Heart right ventricle (tissue), 16 donors: ENCODE data around the gene NACC2. TPM values are rescaled to one million over a fixed set of nuclear protein-coding genes. Genes with fewer than 3 reads are reported as not detected.
"Not testable (repeated sequence)": the region's sequence is repeated elsewhere in the genome, so short reads cannot be mapped to it uniquely, and the experiment has no call there.

Source experiments
- ATAC-seq, 8 donors: fragments of 200-7000 bp; cut with Tn5 transposase; one replicate each; pipeline ENCODE4 v1.9.1; 2020; ENCODE audit warnings: mild to moderate bottlenecking in 8 of 8, moderate library complexity in 8 of 8, moderate number of reproducible peaks in 1 of 8
- DNase-seq, 2 donors: peaks; one replicate each; pipeline ENCODE4 v3.0.0-alpha.2; 2020
- H3K27ac ChIP-seq, 10 donors: fragments of 200-600 bp; sonication (generic) in 2 of 10; one replicate each; pipeline versions ENCODE4 v1.5.0 to v1.8.0; 2020 to 2022; ENCODE audit warnings: mild to moderate bottlenecking in 3 of 10
- H3K27me3 ChIP-seq, 7 donors: fragments of 200-600 bp; one replicate each; pipeline ENCODE4 v1.8.0; 2021 to 2022; ENCODE audit warnings: mild to moderate bottlenecking in 2 of 7
- H3K36me3 ChIP-seq, 9 donors: fragments of 200-600 bp; sonication (generic) in 1 of 9; one replicate each; pipeline versions ENCODE4 v1.5.0 to v1.8.0; 2020 to 2022; ENCODE audit warnings: mild to moderate bottlenecking in 2 of 9
- H3K4me1 ChIP-seq, 9 donors: fragments of 200-600 bp; sonication (generic) in 1 of 9; one replicate each; pipeline versions ENCODE4 v1.5.0 to v1.8.0; 2020 to 2022; ENCODE audit warnings: mild to moderate bottlenecking in 4 of 9
- H3K4me3 ChIP-seq, 10 donors: fragments of 200-600 bp; sonication (generic) in 2 of 10; one replicate each; pipeline versions ENCODE4 v1.5.0 to v1.8.0; 2020 to 2022; ENCODE audit warnings: mild to moderate bottlenecking in 7 of 10, moderate library complexity in 2 of 10
- H3K9me3 ChIP-seq, 11 donors: fragments of 200-600 bp in 10 of 11; sonication (generic) in 2 of 11; one replicate each; pipeline versions ENCODE4 v1.5.0 to v1.8.0; 2013 to 2022; ENCODE audit warnings: mild to moderate bottlenecking in 2 of 11, control low read depth in 1 of 11, moderate library complexity in 1 of 11
- whole genome bisulfite sequencing, 2 donors: extraction: QIAGEN DNeasy Blood & Tissue Kit; methylation state at CpG; one replicate each; pipeline ENCODE4 v1.1.7; 2013; ENCODE audit warnings: inconsistent platforms in 1 of 2; 5-methylcytosine and 5-hydroxymethylcytosine counted together
- intact Hi-C, 10 donors: fragments of 100-400 bp; cut with DNase I; formaldehyde crosslinking; loops; one replicate each; pipeline versions ENCODE4 v1.11.1 to v1.14.2; 2022
- polyA plus RNA-seq, 2 donors: library from polyadenylated mRNA; stranded (reverse); fragments of 200-250 nt; gene quantifications; one replicate each; pipeline ENCODE4 v1.2.3, GENCODE V29; 2013
- total RNA-seq, 10 donors: library from RNA; stranded (reverse); fragmentation: NEBNext Ultra II Directional in 3 of 10; extraction: Animal tissue kit (Norgen Biotek cat#: 25700) in 3 of 10; gene quantifications; one replicate each; pipeline versions ENCODE4 v1.2.1 to v1.2.4, GENCODE V29; 2021 to 2023
- TF ChIP-seq, protein P1 (sequence below), 9 donors: fragments of 200-600 bp; sonication (generic) in 2 of 9; IDR thresholded peaks; one replicate each; pipeline versions ENCODE4 v1.5.0 to v1.8.0; 2021 to 2022; ENCODE audit warnings: antibody characterized with exemption in 9 of 9, mild to moderate bottlenecking in 5 of 9, moderate library complexity in 1 of 9
- donor health status: Arrhythmogenic right ventricular cardiomyopathy.
- donor health status: ischemic (EF 13 %, LVEDD 7.1; RV severe dilation, severe dysfunction).
- donor health status: healthy with polysubstance abuse.
- donor health status: DM: no; HTN: yes; CAD: no.
- donor health status: DM: no; HTN: no; CAD: no.
- donor health status: ischemic (EF 25% LVEDD 6.9; RV normal size, moderate dysfunction).
- donor health status: ischemic (EF 25% LVEDD 5.7; RV mildly dilated, moderate dysfunction).
- donor health status: healthy.
- donor health status: DM: yes; HTN: yes; CAD: no.
- donor health status: Ischemic cardiomyopathy.
- donor health status: ischemic (EF 35%, LVEDD 5.7; RV mildly dilated, moderate dysfunction).
- donor health status: nonischemic (EF 11% LVEDD 7.7; RV severe dilation, severe dysfunction).
- donor health status: DM: yes; HTN: yes; CAD: no.
- donor health status: PGD.
- donor health status: ischemic (EF 29% LVEDD 5.4; RV normal size, mild dysfunction).
- donor health status: nonischemic (EF 23%, LVEDD 6.1; RV moderate dilation, normal function).

NACC2 gene
- total and polyA plus RNA-seq, 12 donors: 15.6 to 55.1 (median 39.7) TPM

- intact Hi-C loops: no loop called here
- no peak for DNase-seq
- TF ChIP-seq, protein P1, sequence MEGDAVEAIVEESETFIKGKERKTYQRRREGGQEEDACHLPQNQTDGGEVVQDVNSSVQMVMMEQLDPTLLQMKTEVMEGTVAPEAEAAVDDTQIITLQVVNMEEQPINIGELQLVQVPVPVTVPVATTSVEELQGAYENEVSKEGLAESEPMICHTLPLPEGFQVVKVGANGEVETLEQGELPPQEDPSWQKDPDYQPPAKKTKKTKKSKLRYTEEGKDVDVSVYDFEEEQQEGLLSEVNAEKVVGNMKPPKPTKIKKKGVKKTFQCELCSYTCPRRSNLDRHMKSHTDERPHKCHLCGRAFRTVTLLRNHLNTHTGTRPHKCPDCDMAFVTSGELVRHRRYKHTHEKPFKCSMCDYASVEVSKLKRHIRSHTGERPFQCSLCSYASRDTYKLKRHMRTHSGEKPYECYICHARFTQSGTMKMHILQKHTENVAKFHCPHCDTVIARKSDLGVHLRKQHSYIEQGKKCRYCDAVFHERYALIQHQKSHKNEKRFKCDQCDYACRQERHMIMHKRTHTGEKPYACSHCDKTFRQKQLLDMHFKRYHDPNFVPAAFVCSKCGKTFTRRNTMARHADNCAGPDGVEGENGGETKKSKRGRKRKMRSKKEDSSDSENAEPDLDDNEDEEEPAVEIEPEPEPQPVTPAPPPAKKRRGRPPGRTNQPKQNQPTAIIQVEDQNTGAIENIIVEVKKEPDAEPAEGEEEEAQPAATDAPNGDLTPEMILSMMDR (IDR thresholded peaks at IDR 0.05): no peak
Observed at GRCh38 chr9:136029556-136029955, 65.5 kb downstream of the NACC2 start.

DNA sequence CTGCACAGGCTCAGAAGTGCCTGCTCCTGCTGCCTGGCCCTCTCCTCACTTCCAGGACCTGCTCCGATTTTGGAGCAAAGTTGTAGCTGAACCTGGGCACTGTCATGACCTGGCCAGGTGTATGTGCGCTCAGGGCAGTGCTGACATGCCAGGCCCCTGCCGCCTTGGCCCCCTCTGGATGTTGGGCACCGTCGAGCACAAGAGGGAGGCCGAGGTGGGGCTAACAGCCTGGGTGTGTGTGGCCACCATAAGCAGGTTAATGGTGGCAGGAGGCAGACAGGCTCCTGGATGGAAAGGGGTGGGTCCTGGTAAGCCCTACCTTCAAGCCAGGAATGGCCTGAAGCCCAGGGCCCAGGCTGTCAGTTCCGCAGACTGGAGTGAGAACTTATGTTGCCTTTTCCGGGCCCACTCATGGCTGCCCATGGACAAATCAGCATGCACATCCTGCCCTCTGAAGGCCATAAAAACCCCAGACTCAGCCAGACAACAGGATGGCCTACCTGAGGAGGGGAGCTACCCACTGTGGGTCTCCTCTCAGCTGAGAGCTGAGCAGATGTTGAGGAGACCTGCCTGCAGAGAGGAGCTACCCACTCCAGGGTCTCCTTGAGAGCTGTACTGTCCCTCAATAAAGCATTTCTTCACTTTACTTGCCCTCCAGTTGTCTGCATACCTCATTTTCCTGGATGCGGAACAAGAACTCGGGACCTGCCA is 66.2 kb downstream of the NACC2 start:
- no peak overlapping the region for H3K4me3 ChIP-seq
- H3K27me3 ChIP-seq: no peaks in the 10 kb centered on the region
- no peak for ATAC-seq
- TF ChIP-seq, protein P1 (IDR thresholded peaks at IDR 0.05): no peak
- no peak for DNase-seq
- no peaks in the 10 kb centered on the region for H3K9me3 ChIP-seq
- H3K4me1 ChIP-seq: peaks cover 4 to 42% (median 24%) of the 10 kb centered on the region in 9 donors
- intact Hi-C loops: no loop called here
- H3K36me3 ChIP-seq: peaks cover 0 to 25% (median 6%) of the 10 kb centered on the region in 9 donors
- H3K27ac ChIP-seq: no peak overlapping the region
- 87 to 92% methylated on average over 10 of the region's 10 CpGs for WGBS, 2 donors

More at GRCh38 chr9:136029556-136029955, 65.5 kb downstream of the NACC2 start:
- Histone ChIP-seq H3K27ac (no peak overlapping the region), H3K9me3 (no peaks in the 10 kb centered on the region), H3K4me1 (peaks cover 4 to 40% (median 22%) of the 10 kb centered on the region in 9 donors), H3K36me3 (peaks cover 0 to 25% (median 6%) of the 10 kb centered on the region in 9 donors), H3K27me3 (no peaks in the 10 kb centered on the region), H3K4me3 (no peak overlapping the region)
- ATAC-seq: no peak
- WGBS, 2 donors: 96 to 98% methylated on average over 12 of the region's 12 CpGs

- peaks cover 3 to 35% (median 27%) of the 10 kb centered on the region in 9 donors for H3K4me1 ChIP-seq
- DNase-seq, intact Hi-C loops, ATAC-seq, H3K9me3 ChIP-seq, H3K4me3 ChIP-seq, H3K27me3 ChIP-seq, H3K27ac ChIP-seq: not testable (repeated sequence)
- 83 to 85% methylated on average over 8 of the region's 8 CpGs for WGBS, 2 donors
- peaks cover 0 to 20% (median 6%) of the 10 kb centered on the region in 9 donors for H3K36me3 ChIP-seq
Observed at GRCh38 chr9:136026943-136027289, 68.2 kb downstream of the NACC2 start.

DNA sequence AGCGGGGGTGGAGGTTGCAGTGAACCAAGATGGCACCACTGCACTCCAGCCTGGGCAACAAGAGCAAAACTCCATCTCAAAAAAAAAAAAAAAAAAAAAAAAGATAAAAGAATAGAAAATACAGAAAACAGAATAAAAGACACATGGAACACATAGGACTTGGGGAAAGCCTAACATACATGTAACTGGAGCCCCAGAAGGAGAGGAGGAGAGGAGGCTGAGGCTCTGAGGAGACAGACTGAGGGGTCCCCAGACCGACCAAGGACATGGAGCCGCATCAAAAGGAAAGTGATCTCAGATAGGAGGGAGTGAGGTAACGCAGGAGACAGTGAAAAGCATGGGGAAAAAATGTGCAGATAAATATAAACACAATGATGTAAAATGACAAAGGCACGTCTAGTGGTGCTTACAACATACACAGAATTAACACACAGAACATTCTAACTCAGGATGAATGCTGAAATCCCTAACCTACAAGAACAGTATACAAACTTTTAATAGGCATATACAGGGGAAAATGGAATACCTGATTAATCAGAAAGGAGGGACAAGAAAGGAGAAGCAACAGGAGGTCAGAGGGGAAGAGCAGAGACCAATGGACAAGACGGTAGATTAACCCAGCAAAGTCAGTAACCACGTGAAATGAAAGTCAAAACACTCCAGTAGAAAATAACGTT is 68.7 kb downstream of the NACC2 start:
- no peaks in the 10 kb centered on the region for H3K9me3 ChIP-seq
- peaks cover 0 to 34% (median 23%) of the 10 kb centered on the region in 9 donors for H3K4me1 ChIP-seq
- peaks cover 0 to 20% (median 6%) of the 10 kb centered on the region in 9 donors for H3K36me3 ChIP-seq
- no peak for ATAC-seq
- no peaks in the 10 kb centered on the region for H3K27me3 ChIP-seq
- H3K4me3 ChIP-seq: no peak overlapping the region
- DNase-seq: no peak
- no peak overlapping the region for H3K27ac ChIP-seq
- intact Hi-C loops: no loop called here
- WGBS, 2 donors: 88 to 93% methylated on average over 8 of the region's 8 CpGs
- TF ChIP-seq, protein P1 (IDR thresholded peaks at IDR 0.05): no peak
